GM19239 (cell line): ENCODE measurements around the gene CNTN5.
A peak's percentile ranks its signal among the peaks of the same experiment; 100 is the strongest.

ENCODE experiments used
- DNase-seq: peaks from one replicate; pipeline ENCODE4 v3.0.0; 2011; ENCODE audit warnings: low spot score; ENCODE audit not compliant: insufficient read length
- FAIRE-seq: peaks from 2 replicates; lab custom pipeline; 2011; peaks lifted over from hg19 to GRCh38; lab: Jason Lieb, UNC

Gene CNTN5

GRCh38 chr11:99452075-99452474 is 431.3 kb downstream of the CNTN5 start:
- no peak for FAIRE-seq
- DNase-seq, result no peak

GRCh38 chr11:99461913-99462312 is 441.2 kb downstream of the CNTN5 start:
- FAIRE-seq (no peak), DNase-seq (no peak)

GRCh38 chr11:99464985-99465384 is 444.2 kb downstream of the CNTN5 start:
- no peak for FAIRE-seq

GRCh38 chr11:99489581-99489980 is 468.8 kb downstream of the CNTN5 start:
- FAIRE-seq (no peak), DNase-seq (no peak)

More at GRCh38 chr11:99464985-99465384, 444.2 kb downstream of the CNTN5 start:
- no peak for DNase-seq

- FAIRE-seq, result no peak
- no peak for DNase-seq
These were observed 473.3 kb downstream of the CNTN5 start for GRCh38 chr11:99494065-99494464.

- DNase-seq (no peak), FAIRE-seq (no peak)
These were observed 480.9 kb downstream of the CNTN5 start for GRCh38 chr11:99501655-99502054.

GRCh38 chr11:99505316-99505715 is 484.6 kb downstream of the CNTN5 start:
- DNase-seq (no peak), FAIRE-seq (no peak)

GRCh38 chr11:99505831-99506230 is 485.1 kb downstream of the CNTN5 start:
- FAIRE-seq, result no peak

GRCh38 chr11:99509863-99510262 is 489.1 kb downstream of the CNTN5 start:
- no peak for DNase-seq
- FAIRE-seq, result no peak

More at GRCh38 chr11:99505831-99506230, 485.1 kb downstream of the CNTN5 start:
- no peak for DNase-seq

GRCh38 chr11:99513368-99513767 is 492.6 kb downstream of the CNTN5 start:
- FAIRE-seq, result no peak

GRCh38 chr11:99519095-99519494 is 498.3 kb downstream of the CNTN5 start:
- no peak for DNase-seq
- FAIRE-seq, result no peak

More at GRCh38 chr11:99513368-99513767, 492.6 kb downstream of the CNTN5 start:
- DNase-seq, result no peak

- no peak for DNase-seq
- FAIRE-seq, result no peak
These were observed 501.9 kb downstream of the CNTN5 start for GRCh38 chr11:99522467-99523173.

- no peak for FAIRE-seq
These were observed 510.7 kb downstream of the CNTN5 start for GRCh38 chr11:99531468-99531867.

GRCh38 chr11:99534812-99535211 is 514.1 kb downstream of the CNTN5 start:
- peak; percentile 18 for FAIRE-seq
- DNase-seq, result no peak

More at GRCh38 chr11:99531468-99531867, 510.7 kb downstream of the CNTN5 start:
- DNase-seq, result no peak

- peak; percentile 57 for FAIRE-seq
These were observed 514.7 kb downstream of the CNTN5 start for GRCh38 chr11:99535406-99535805.

GRCh38 chr11:99535819-99536218 is 515.1 kb downstream of the CNTN5 start:
- DNase-seq (no peak), FAIRE-seq (peak; percentile 76)

More at GRCh38 chr11:99535406-99535805, 514.7 kb downstream of the CNTN5 start:
- no peak for DNase-seq

- no peak for FAIRE-seq
These were observed 516.9 kb downstream of the CNTN5 start for GRCh38 chr11:99537681-99538080.

GRCh38 chr11:99545616-99546015 is 524.9 kb downstream of the CNTN5 start:
- DNase-seq (no peak), FAIRE-seq (no peak)

More at GRCh38 chr11:99537681-99538080, 516.9 kb downstream of the CNTN5 start:
- DNase-seq, result no peak

GRCh38 chr11:99548264-99548663 is 527.5 kb downstream of the CNTN5 start:
- DNase-seq, result no peak
- peak; percentile 8 for FAIRE-seq

- FAIRE-seq (peak; percentile 63), DNase-seq (no peak)
These were observed 533.6 kb downstream of the CNTN5 start for GRCh38 chr11:99554232-99554903.

- FAIRE-seq (no peak), DNase-seq (no peak)
These were observed 534.7 kb downstream of the CNTN5 start for GRCh38 chr11:99555486-99555885.
